Caco-2 (cell line): ENCODE measurements around the gene LRP6. TPM values are rescaled to one million over a fixed set of nuclear protein-coding genes. Genes with fewer than 3 reads are reported as not detected.

Source experiments
- BruUV-seq: library from RNA; stranded (reverse); fragments of 400-500 nt; replicated peaks from 2 replicates; lab custom pipeline; 2021; lab: Mats Ljungman, UMichigan
- CTCF ChIA-PET: fragments of 300-600 bp; sonication (Branson Sonifier 250); formaldehyde crosslinking; loops from one replicate; lab custom pipeline; 2022; ENCODE audit warnings: antibody characterized with exemption; lab: Charles Lee
- POLR2A ChIA-PET: fragments of 300-600 bp; sonication (Branson Sonifier 250); formaldehyde crosslinking; loops from one replicate; lab custom pipeline; 2022; ENCODE audit warnings: antibody characterized with exemption; lab: Charles Lee
- DNase-seq, 2 experiments: peaks; one replicate each; pipeline versions ENCODE4 v3.0.0 to v3.0.0-alpha.2; 2020 to 2022
- H3K27me3 ChIP-seq: replicated peaks from 2 replicates; pipeline ENCODE4 v1.6.0; 2011; ENCODE audit warnings: low read length; ENCODE audit not compliant: control insufficient read depth, insufficient read depth
- H3K36me3 ChIP-seq: 2 replicates; pipeline ENCODE4 v1.5.1; 2011; ENCODE audit warnings: low read length; ENCODE audit not compliant: control insufficient read depth, insufficient read depth
- H3K4me1 ChIP-seq: fragments of 250-450 bp; sonication (Bioruptor Pico); 2 replicates; pipeline ENCODE4 v1.5.1; 2020; ENCODE audit warnings: mild to moderate bottlenecking
- H3K4me3 ChIP-seq: 2 replicates; pipeline ENCODE4 v1.5.1; 2011; ENCODE audit warnings: low read depth, mild to moderate bottlenecking, control low read depth, low read length
- H3K9me3 ChIP-seq: fragments of 250-450 bp; sonication (Bioruptor Pico); 2 replicates; pipeline ENCODE4 v1.5.1; 2020; ENCODE audit warnings: mild to moderate bottlenecking, moderate library complexity
- H3K27ac Mint-ChIP-seq: one replicate; pipeline ENCODE4 v1.8.0; 2022; ENCODE audit warnings: mixed read lengths; ENCODE audit not compliant: unreplicated experiment
- H3K27me3 Mint-ChIP-seq: one replicate; pipeline ENCODE4 v1.8.0; 2022; ENCODE audit warnings: mixed read lengths; ENCODE audit not compliant: insufficient read depth, unreplicated experiment
- H3K36me3 Mint-ChIP-seq: one replicate; pipeline ENCODE4 v1.8.0; 2022; ENCODE audit warnings: mild to moderate bottlenecking, mixed read lengths; ENCODE audit not compliant: insufficient read depth, unreplicated experiment
- H3K4me1 Mint-ChIP-seq: one replicate; pipeline ENCODE4 v1.8.0; 2022; ENCODE audit warnings: low read depth, mixed read lengths; ENCODE audit not compliant: unreplicated experiment
- H3K4me3 Mint-ChIP-seq: one replicate; pipeline ENCODE4 v1.8.0; 2022; ENCODE audit warnings: mild to moderate bottlenecking, moderate library complexity, mixed read lengths; ENCODE audit not compliant: unreplicated experiment
- H3K9me3 Mint-ChIP-seq: one replicate; pipeline ENCODE4 v1.8.0; 2022; ENCODE audit warnings: mixed read lengths; ENCODE audit not compliant: unreplicated experiment
- intact Hi-C: fragments of 100-400 bp; cut with micrococcal nuclease; formaldehyde crosslinking; loops from one replicate; pipeline ENCODE4 v1.10.0; 2022; ENCODE audit not compliant: unreplicated experiment
- total RNA-seq: library from RNA; stranded (reverse); gene quantifications from 2 replicates; pipeline ENCODE4 v1.2.3, GENCODE V29; 2022
- TF ChIP-seq, protein P1 (sequence below), 2 experiments: fragments of 200-600 bp in 1 of 2; IDR thresholded peaks; 1 replicate in 1 of 2; 2 replicates in 1 of 2; pipeline versions ENCODE4 v1.5.1 to v1.8.0; 2011 to 2022; ENCODE audit warnings: antibody characterized with exemption in 1 of 2, control low read depth in 1 of 2, inconsistent platforms in 1 of 2, low read depth in 1 of 2, low read length in 1 of 2, mild to moderate bottlenecking in 1 of 2, moderate library complexity in 1 of 2; ENCODE audit not compliant: insufficient read depth in 1 of 2, severe bottlenecking in 1 of 2, unreplicated experiment in 1 of 2

LRP6 gene
- total RNA-seq, 1 experiment from 2014 or later = 72.7 TPM

DNA sequence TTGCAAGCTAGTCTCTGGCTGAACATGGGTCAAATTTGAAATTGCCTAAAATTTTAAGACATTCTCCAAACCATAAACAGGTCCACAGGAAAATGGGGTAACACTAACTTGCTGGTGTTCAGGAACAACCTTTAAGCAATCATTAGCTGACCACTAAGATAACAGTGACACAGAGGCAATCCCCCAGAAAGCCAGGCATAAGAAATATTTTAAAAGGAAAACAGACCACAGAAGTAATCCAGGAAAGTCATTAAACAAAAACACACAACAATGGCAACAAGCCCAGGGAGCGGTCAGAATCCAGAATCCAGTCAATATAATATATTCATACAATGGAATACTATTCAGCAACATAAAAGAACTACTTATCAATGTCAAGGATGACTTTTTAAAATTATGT, 59.1 kb downstream of the LRP6 start:
- Mint-ChIP-seq H3K27me3 (no peaks in the 10 kb centered on the region), H3K4me1 (peaks cover 6% of the 10 kb centered on the region), H3K27ac (no peak overlapping the region), H3K9me3 (no peaks in the 10 kb centered on the region), H3K4me3 (no peak overlapping the region), H3K36me3 (peaks cover 2% of the 10 kb centered on the region)
- intact Hi-C loops = no loop called here
- Histone ChIP-seq H3K9me3 (no peaks in the 10 kb centered on the region), H3K4me3 (no peak overlapping the region), H3K36me3 (no peaks in the 10 kb centered on the region), H3K27me3 (no peaks in the 10 kb centered on the region), H3K4me1 (peaks cover 4% of the 10 kb centered on the region; the same call in 1 of the 2 replicates)
- no TSS peak for BruUV-seq
- POLR2A ChIA-PET = no interaction called here
- TF ChIP-seq, protein P1, sequence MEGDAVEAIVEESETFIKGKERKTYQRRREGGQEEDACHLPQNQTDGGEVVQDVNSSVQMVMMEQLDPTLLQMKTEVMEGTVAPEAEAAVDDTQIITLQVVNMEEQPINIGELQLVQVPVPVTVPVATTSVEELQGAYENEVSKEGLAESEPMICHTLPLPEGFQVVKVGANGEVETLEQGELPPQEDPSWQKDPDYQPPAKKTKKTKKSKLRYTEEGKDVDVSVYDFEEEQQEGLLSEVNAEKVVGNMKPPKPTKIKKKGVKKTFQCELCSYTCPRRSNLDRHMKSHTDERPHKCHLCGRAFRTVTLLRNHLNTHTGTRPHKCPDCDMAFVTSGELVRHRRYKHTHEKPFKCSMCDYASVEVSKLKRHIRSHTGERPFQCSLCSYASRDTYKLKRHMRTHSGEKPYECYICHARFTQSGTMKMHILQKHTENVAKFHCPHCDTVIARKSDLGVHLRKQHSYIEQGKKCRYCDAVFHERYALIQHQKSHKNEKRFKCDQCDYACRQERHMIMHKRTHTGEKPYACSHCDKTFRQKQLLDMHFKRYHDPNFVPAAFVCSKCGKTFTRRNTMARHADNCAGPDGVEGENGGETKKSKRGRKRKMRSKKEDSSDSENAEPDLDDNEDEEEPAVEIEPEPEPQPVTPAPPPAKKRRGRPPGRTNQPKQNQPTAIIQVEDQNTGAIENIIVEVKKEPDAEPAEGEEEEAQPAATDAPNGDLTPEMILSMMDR (IDR thresholded peaks at IDR 0.05; ENCODE audit: insufficient read depth in 1 of 2, low read depth in 1 of 2, low read length in 1 of 2, severe bottlenecking in 1 of 2, unreplicated experiment in 1 of 2) = no peak
- CTCF ChIA-PET = no interaction called here
- DNase-seq = no peak

DNA sequence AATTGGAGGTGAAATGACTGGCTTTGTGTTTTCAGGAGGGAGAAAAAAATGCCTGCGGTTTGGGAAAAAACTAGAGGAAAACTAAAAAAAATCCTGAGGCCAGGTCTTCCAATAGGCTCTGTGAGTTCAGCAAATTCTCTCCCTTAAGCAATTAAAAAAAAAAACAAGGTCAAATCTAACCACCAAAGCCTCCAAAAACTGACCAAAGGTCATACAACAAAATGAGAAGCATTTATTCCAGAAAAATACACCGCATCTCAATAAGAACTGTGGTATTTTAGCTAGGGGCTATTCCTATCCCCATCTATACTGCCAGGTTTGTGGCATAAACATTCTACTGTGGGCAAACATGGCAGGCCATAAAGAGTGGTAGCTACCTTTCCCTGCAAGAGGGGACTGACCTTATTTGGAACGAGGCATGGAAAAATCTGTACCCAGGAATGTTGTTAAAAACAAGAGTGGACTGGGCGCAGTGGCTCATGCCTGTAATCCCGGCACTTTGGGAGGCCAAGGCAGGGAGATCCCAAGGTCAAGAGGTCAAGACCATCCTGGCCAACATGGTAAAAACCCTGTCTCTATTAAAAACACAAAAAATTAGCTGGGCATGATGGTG, 60.0 kb downstream of the LRP6 start:
- H3K9me3 ChIP-seq = no peaks in the 10 kb centered on the region
- intact Hi-C loops = no loop called here
- no TSS peak for BruUV-seq
- no peaks in the 10 kb centered on the region for H3K4me1 ChIP-seq
- no peaks in the 10 kb centered on the region for H3K27me3 ChIP-seq
- Mint-ChIP-seq H3K4me1 (peaks cover 6% of the 10 kb centered on the region), H3K27ac (no peak overlapping the region), H3K27me3 (no peaks in the 10 kb centered on the region), H3K9me3 (no peaks in the 10 kb centered on the region), H3K4me3 (no peak overlapping the region), H3K36me3 (peaks cover 11% of the 10 kb centered on the region)
- ChIA-PET CTCF (no interaction called here), POLR2A (no interaction called here)
- H3K4me3 ChIP-seq = no peak overlapping the region
- H3K36me3 ChIP-seq = 0 out of 2 replicates have a peak, but pooled peaks cover 2% of the 10 kb centered on the region
- no peak for DNase-seq
- TF ChIP-seq, protein P1 (IDR thresholded peaks at IDR 0.05; ENCODE audit: insufficient read depth in 1 of 2, low read depth in 1 of 2, low read length in 1 of 2, severe bottlenecking in 1 of 2, unreplicated experiment in 1 of 2) = no peak

DNA sequence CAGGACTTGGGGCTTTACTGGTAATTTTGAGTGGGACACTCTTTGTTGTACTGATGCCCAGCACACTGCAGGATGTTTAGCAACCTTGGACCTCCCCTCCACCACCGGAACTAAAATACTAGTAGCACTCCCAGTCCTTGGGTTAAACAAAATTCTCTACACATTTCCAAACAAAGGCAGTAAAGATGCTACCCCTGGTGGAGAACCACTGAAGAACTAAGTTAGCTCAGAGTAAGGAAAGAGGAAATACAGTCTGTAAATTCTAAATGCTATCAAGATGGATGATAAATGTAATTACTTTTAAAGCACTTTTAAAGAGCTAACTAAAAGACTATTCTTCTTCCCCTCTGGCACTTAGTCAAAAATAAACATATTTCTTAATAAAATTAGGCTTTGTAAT, 64.1 kb downstream of the LRP6 start:
- intact Hi-C loops = no loop called here
- ChIA-PET POLR2A (no interaction called here), CTCF (no interaction called here)
- H3K27ac Mint-ChIP-seq = no peak overlapping the region
- H3K9me3 Mint-ChIP-seq = peaks cover 16% of the 10 kb centered on the region
- Histone ChIP-seq H3K4me3 (no peak overlapping the region), H3K9me3 (0 out of 2 replicates have a peak, but pooled peaks cover 6% of the 10 kb centered on the region), H3K4me1 (no peaks in the 10 kb centered on the region), H3K36me3 (peaks cover 3% of the 10 kb centered on the region; the same call in 1 of the 2 replicates), H3K27me3 (no peaks in the 10 kb centered on the region)
- BruUV-seq = no TSS peak
- TF ChIP-seq, protein P1 (IDR thresholded peaks at IDR 0.05; ENCODE audit: insufficient read depth in 1 of 2, low read depth in 1 of 2, low read length in 1 of 2, severe bottlenecking in 1 of 2, unreplicated experiment in 1 of 2) = no peak
- no peak for DNase-seq
- no peaks in the 10 kb centered on the region for H3K4me1 Mint-ChIP-seq
- H3K27me3 Mint-ChIP-seq = no peaks in the 10 kb centered on the region
- peaks cover 51% of the 10 kb centered on the region for H3K36me3 Mint-ChIP-seq
- no peak overlapping the region for H3K4me3 Mint-ChIP-seq
